ENCODE measurements around the gene CUEDC1.

Gene CUEDC1

DNA sequence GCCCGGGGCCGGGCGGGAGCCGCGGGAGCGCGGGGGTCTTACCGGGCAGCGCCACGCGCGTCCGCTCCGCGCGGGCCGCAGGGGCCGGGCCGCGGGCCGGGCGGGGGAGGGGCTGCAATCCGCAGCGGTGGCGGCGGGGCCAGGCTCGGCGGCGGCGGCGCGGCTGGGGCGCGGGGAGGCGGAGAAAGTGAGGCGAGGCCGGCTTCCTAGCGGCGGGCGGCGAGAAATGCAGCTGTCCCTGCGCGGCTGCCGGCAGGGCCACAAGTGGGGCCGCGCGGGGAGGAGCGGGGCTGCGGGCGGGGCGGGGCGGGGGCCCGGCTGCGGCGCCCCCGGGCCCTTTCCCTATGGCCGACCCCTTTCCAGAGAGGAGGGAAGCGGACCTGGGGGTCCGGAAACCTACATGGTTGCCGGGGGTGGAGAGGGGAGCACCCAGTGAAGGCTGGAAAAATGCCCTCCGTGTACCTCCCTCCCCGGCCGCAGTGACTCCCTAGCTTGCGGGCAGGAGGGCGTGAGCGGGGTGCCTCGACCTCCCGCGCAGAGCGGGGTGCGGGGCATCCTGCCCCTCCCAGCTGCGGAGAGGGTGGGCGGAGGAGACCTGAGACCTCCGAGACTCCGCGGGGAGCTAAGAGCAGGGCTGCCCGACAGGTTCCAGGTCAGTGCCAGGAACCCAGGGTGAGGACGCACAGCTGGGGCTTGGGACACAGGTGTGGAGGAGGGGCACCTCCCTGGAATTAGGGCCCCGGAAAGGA is at the start of gene CUEDC1:
CUEDC1 (minus strand) TSS at position 230 of the 749 bp plus-strand sequence. CDS start 69,848 bp downstream, outside the sequence.
- DNase-seq = peak; percentile 50 to 93 (median 86)
- intact Hi-C loops (cut with DNase I) = loop anchor here (2.0 kb wide), 1 partner anchor 31 kb away; no protein-coding TSS in a partner anchor

- DNase-seq = no peak
Observed at GRCh38 chr17:58004060-58004459, 48.8 kb upstream of the CUEDC1 start.

GRCh38 chr17:58002973-58003372 is 47.8 kb upstream of the CUEDC1 start:
- intact Hi-C loops (cut with DNase I) = no loop called here
- DNase-seq = no peak

More at GRCh38 chr17:58004060-58004459, 48.8 kb upstream of the CUEDC1 start:
- intact Hi-C loops (cut with DNase I) = no loop called here

- intact Hi-C loops (cut with DNase I) = no loop called here
- no peak for DNase-seq
Observed at GRCh38 chr17:58002154-58002948, 47.1 kb upstream of the CUEDC1 start.

- intact Hi-C loops (cut with DNase I) = no loop called here
Observed at GRCh38 chr17:58001461-58002124, 46.4 kb upstream of the CUEDC1 start.

DNA sequence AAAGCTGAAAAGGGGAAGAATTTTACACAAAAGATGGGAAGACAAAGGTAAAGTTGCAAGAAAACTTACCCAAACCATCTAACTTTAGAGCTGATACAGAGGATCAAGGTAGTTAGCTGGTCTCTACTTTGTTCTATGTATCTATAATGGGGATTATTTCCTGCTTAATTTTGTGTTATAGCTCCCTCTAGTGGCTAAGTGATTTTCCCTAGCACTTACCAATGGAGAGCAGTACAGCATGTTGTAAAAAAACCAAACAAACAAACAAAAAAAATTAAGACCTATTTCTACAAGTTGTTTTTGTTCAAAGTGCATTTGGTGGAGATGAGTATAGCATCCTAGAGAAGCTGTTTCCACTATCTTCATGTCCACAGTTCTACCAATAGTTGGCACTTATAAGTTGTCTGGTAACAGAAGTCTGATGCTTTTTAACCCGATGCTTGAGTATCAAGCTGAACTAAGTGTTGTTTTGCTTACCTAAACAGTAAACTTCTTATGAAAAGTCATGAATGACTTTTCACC is 44.3 kb upstream of the CUEDC1 start:
- peak in 1 of 42 donors; percentile 43 for DNase-seq
- intact Hi-C loops (cut with DNase I) = loop anchor here (5.0 kb wide), 1 partner anchor 137 kb away; no protein-coding TSS in a partner anchor

More at GRCh38 chr17:58001461-58002124, 46.4 kb upstream of the CUEDC1 start:
- DNase-seq = no peak

DNA sequence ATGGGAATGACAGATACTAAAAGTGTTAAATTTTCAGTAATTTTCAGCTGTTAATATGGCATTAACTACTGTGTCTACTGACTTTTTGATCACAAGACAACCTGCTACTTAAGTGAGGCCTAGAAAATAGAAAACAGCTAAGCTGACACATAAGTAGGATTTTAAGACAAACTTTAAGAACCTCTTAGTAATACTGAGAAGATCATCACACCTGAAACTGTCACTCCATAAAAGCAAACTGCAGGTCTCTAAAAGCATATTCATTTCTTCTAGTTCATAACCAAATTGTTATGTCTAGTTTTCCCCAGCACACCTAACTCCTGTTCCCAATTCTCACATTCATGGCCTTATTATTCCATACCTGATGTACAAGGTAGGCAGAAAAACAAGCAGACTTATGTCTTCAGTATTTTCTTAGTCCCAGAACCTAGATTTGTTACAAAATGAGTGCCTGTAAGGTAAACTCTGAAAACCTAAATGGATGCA is 43.8 kb upstream of the CUEDC1 start:
- DNase-seq = no peak
- intact Hi-C loops (cut with DNase I) = loop anchor here (5.0 kb wide), 1 partner anchor 137 kb away; no protein-coding TSS in a partner anchor

GRCh38 chr17:57997085-57997809 is 42.0 kb upstream of the CUEDC1 start:
- intact Hi-C loops (cut with DNase I) = loop anchor here (5.0 kb wide), 1 partner anchor 135 kb away; no protein-coding TSS in a partner anchor
- no peak for DNase-seq

DNA sequence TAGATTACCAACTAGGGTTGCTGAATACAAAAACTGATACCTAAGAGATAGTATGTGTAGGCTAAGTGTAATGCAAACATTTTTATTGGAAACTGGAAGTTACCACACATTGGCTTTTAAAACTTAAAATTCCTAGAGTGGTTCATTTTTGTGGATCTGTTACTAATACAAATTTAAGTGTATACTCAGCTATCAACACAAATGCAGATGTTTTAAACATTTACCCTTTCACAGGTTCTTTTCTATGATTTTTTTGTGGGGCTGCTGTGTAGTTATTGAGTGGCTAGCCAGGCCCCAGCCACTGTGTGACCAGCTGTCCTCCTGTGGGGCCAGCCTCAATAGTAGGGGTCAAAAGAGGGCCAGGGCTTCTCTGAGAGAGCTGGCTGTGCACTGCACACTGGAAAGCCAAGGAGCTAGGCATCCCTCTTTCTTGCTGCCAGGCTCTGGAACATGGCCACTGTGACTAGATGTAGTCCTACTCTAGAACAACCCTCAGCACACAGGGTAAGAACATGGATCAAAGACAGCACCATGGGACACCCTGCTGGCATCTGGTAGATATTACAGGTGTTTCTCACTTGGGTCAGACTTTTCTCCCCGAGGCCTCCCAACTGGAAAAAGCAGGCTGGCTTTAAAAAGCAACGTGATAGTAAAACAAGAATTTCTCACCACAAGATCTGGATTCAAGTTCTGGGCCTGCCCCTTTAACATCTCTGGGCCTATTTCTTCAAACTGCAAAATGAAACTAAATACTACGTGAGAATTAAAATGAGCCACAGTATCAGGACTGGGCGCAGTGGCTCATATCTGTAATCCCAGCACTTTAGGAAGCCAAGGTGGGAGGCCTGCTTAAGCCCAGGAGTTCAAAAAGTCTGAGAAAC is 40.1 kb upstream of the CUEDC1 start:
- intact Hi-C loops (cut with DNase I) = loop anchor here (2.0 to 5.0 kb wide), 2 partner anchors 103 to 133 kb away; no protein-coding TSS in a partner anchor
- peak; percentile 9 to 88 (median 73) for DNase-seq

- DNase-seq = no peak
- intact Hi-C loops (cut with DNase I) = loop anchor here (2.0 kb wide), 1 partner anchor 102 kb away; no protein-coding TSS in a partner anchor
Observed at GRCh38 chr17:57994436-57994835, 39.2 kb upstream of the CUEDC1 start.

DNA sequence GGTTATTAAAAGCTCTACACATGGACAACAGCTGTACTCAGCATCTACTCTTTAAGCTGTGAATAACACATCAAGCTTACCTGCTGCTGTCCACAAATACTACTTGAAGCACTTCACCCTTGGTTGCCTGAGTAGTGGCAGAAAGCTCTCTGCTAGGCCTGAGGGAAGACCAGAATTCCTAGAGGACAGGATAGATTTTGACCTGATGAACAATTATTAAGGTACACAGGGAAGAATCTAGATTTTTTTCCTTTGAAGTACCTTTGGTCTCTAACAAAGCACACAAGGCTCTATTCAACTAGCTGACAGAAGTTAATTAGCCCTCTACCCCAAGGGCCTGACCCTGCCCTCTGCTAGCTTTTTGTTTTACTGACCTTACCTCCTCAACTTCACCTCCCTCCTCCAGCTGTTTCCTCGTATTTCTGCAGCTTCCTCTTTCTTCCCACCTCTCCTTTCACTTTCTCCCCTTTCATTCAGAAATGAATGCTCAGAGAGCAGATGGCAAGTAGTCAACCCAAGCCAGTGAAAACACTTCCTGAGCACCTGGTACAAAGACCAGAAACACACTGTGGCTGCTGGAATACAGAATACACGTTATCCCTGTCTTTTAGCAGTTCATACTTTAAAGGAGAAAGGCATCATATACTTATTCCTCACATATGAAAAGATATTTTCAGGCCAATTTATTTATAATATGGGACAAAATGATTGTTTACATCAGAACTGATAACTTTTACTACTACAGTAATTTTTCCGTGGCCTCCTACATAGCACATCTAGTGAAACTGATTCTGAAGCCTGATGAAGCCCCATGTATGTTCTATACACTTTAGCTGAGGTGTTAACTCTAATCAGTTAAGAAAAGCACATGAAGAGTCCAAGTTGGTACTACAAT is 38.5 kb upstream of the CUEDC1 start:
- DNase-seq = no peak
- intact Hi-C loops (cut with DNase I) = loop anchor here (2.0 kb wide), 1 partner anchor 101 kb away; no protein-coding TSS in a partner anchor

DNA sequence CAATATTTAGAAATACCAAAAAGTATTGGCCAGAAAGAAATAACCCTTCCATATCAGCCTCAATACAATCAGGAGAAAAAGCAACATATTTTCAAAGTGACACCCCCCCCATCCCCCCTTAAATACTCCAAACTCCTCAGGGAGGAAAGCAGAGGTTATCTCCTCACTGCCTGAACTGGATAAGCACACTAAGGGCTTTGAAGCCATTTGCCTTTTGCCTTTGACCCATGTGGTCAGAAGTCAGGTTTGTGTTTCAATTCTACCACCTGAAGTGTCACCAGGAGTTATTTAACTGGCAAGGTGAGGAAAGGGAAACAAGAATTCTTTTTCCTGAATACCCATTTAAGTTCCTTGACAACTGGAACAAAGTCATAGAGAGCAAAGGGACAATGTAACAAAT is 36.3 kb upstream of the CUEDC1 start:
- no peak for DNase-seq
- intact Hi-C loops (cut with DNase I) = no loop called here

- DNase-seq = no peak
- intact Hi-C loops (cut with DNase I) = no loop called here
Observed at GRCh38 chr17:57990037-57990436, 34.8 kb upstream of the CUEDC1 start.

- peak; percentile 23 to 87 (median 74) for DNase-seq
- intact Hi-C loops (cut with DNase I) = no loop called here
Observed at GRCh38 chr17:57988301-57989250, 33.4 kb upstream of the CUEDC1 start.

All from head of caudate nucleus (tissue), 42 donors.